PC-9 (cell line): Measurements from ENCODE around the gene TTC27. TPM values are rescaled to one million over a fixed set of nuclear protein-coding genes. Genes with fewer than 3 reads are reported as not detected.

Experiments
- BruUV-seq: library from RNA; stranded (reverse); fragments of 400-500 nt; replicated peaks from 2 replicates; lab custom pipeline; 2021; lab: Mats Ljungman, UMichigan
- CTCF ChIA-PET: fragments of 300-600 bp; sonication (Branson Sonifier 250); formaldehyde crosslinking; loops from one replicate; lab custom pipeline; 2022; ENCODE audit warnings: antibody characterized with exemption; lab: Charles Lee
- POLR2A ChIA-PET: fragments of 300-600 bp; sonication (Branson Sonifier 250); formaldehyde crosslinking; loops from one replicate; lab custom pipeline; 2022; ENCODE audit warnings: antibody characterized with exemption; ENCODE audit not compliant: unreplicated experiment; lab: Charles Lee
- DNase-seq, 2 experiments: peaks; one replicate each; pipeline versions ENCODE4 v3.0.0 to v3.0.0-alpha.2; 2015 to 2022; ENCODE audit warnings: mixed read lengths in 1 of 2
- H2AFZ ChIP-seq: fragments of 200-600 bp; sonication (generic); 2 replicates; pipeline ENCODE4 v1.8.1; 2017; ENCODE audit warnings: antibody characterized with exemption
- H3F3A ChIP-seq: fragments of 200-600 bp; sonication (generic); 2 replicates; pipeline ENCODE4 v1.8.1; 2017; ENCODE audit warnings: antibody characterized with exemption, mild to moderate bottlenecking, low read depth; ENCODE audit not compliant: insufficient read depth
- H3K27ac ChIP-seq: fragments of 200-600 bp; sonication (generic); 2 replicates; pipeline ENCODE4 v1.6.1; 2016; ENCODE audit warnings: mixed run types
- H3K27me3 ChIP-seq: fragments of 200-600 bp; sonication (generic); 2 replicates; pipeline ENCODE4 v1.6.1; 2016; ENCODE audit warnings: low read depth, mixed run types; ENCODE audit not compliant: insufficient read depth
- H3K36me3 ChIP-seq: fragments of 200-600 bp; sonication (generic); 2 replicates; pipeline ENCODE4 v1.6.1; 2016; ENCODE audit warnings: low read depth, mixed run types
- H3K4me1 ChIP-seq: fragments of 200-600 bp; sonication (generic); replicated peaks from 2 replicates; pipeline ENCODE4 v1.6.1; 2016; ENCODE audit warnings: mixed run types; ENCODE audit not compliant: insufficient read depth
- H3K4me2 ChIP-seq: fragments of 200-600 bp; sonication (generic); 2 replicates; pipeline ENCODE4 v1.6.1; 2017; ENCODE audit warnings: mixed run types
- H3K4me3 ChIP-seq: fragments of 200-600 bp; sonication (generic); 2 replicates; pipeline ENCODE4 v1.6.1; 2016; ENCODE audit warnings: mixed run types
- H3K79me2 ChIP-seq: fragments of 200-600 bp; sonication (generic); 2 replicates; pipeline ENCODE4 v1.6.1; 2017; ENCODE audit warnings: low read depth, mixed run types
- H3K9me2 ChIP-seq: fragments of 200-600 bp; sonication (generic); 2 replicates; pipeline ENCODE4 v1.8.1; 2017; ENCODE audit warnings: mild to moderate bottlenecking; ENCODE audit not compliant: insufficient read depth
- H3K9me3 ChIP-seq: fragments of 200-600 bp; sonication (generic); 2 replicates; pipeline ENCODE4 v1.8.1; 2016; ENCODE audit warnings: low read depth; ENCODE audit not compliant: insufficient read depth
- H4K20me1 ChIP-seq: fragments of 200-600 bp; sonication (generic); 2 replicates; pipeline ENCODE4 v1.8.1; 2017; ENCODE audit not compliant: insufficient read depth
- EZH2 ChIP-seq: fragments of 200-600 bp; sonication (generic); IDR thresholded peaks from 2 replicates; pipeline ENCODE4 v1.8.0; 2017; ENCODE audit warnings: antibody characterized with exemption, low read depth
- intact Hi-C: fragments of 100-400 bp; cut with micrococcal nuclease; formaldehyde crosslinking; loops from one replicate; pipeline ENCODE4 v1.10.0; 2022; ENCODE audit not compliant: unreplicated experiment
- total RNA-seq: library from RNA; stranded (reverse); gene quantifications from 2 replicates; pipeline ENCODE4 v1.2.3, GENCODE V29; 2021
- TF ChIP-seq, protein P1 (sequence below): fragments of 200-600 bp; sonication (generic); conservative IDR thresholded peaks from 2 replicates; pipeline ENCODE4 v1.6.1; 2017; ENCODE audit warnings: mixed run types, antibody characterized with exemption, mild to moderate bottlenecking, moderate library complexity

The TTC27 gene
- total RNA-seq, 1 experiment from 2014 or later: 12.8 TPM

GRCh38 chr2:32614084-32614483 lies 13.8 kb upstream of the TTC27 start:
- ChIA-PET CTCF (no interaction called here), POLR2A (no interaction called here)
- intact Hi-C loops: no loop called here
- no peak overlapping the region for H3K4me2 ChIP-seq
- no peaks in the 10 kb centered on the region for H3K27me3 ChIP-seq
- no peak for TF ChIP-seq EZH2
- H3K79me2 ChIP-seq: no peaks in the 10 kb centered on the region
- H3F3A ChIP-seq: no peaks in the 10 kb centered on the region
- no peak overlapping the region for H2AFZ ChIP-seq
- H3K4me1 ChIP-seq: no peaks in the 10 kb centered on the region
- no TSS peak for BruUV-seq
- no peak overlapping the region for H3K27ac ChIP-seq
- H3K4me3 ChIP-seq: no peak overlapping the region
- H4K20me1 ChIP-seq: no peaks in the 10 kb centered on the region
- H3K9me2 ChIP-seq: no peaks in the 10 kb centered on the region
- no peak for DNase-seq
- 0 out of 2 replicates have a peak, but pooled peaks cover 6% of the 10 kb centered on the region for H3K36me3 ChIP-seq
- H3K9me3 ChIP-seq: no peaks in the 10 kb centered on the region

- Histone ChIP-seq H2AFZ (no peak overlapping the region), H3K36me3 (0 out of 2 replicates have a peak, but pooled peaks cover 6% of the 10 kb centered on the region), H3K9me3 (no peaks in the 10 kb centered on the region), H3K4me1 (no peaks in the 10 kb centered on the region), H3F3A (no peaks in the 10 kb centered on the region; the same call in 1 of the 2 replicates), H4K20me1 (no peaks in the 10 kb centered on the region), H3K27me3 (no peaks in the 10 kb centered on the region), H3K4me2 (no peak overlapping the region), H3K4me3 (no peak overlapping the region), H3K9me2 (no peaks in the 10 kb centered on the region), H3K79me2 (no peaks in the 10 kb centered on the region), H3K27ac (no peak overlapping the region)
- ChIA-PET CTCF (no interaction called here), POLR2A (no interaction called here)
- TF ChIP-seq, protein P1, sequence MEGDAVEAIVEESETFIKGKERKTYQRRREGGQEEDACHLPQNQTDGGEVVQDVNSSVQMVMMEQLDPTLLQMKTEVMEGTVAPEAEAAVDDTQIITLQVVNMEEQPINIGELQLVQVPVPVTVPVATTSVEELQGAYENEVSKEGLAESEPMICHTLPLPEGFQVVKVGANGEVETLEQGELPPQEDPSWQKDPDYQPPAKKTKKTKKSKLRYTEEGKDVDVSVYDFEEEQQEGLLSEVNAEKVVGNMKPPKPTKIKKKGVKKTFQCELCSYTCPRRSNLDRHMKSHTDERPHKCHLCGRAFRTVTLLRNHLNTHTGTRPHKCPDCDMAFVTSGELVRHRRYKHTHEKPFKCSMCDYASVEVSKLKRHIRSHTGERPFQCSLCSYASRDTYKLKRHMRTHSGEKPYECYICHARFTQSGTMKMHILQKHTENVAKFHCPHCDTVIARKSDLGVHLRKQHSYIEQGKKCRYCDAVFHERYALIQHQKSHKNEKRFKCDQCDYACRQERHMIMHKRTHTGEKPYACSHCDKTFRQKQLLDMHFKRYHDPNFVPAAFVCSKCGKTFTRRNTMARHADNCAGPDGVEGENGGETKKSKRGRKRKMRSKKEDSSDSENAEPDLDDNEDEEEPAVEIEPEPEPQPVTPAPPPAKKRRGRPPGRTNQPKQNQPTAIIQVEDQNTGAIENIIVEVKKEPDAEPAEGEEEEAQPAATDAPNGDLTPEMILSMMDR: no peak
- no peak for TF ChIP-seq EZH2
- BruUV-seq: no TSS peak
- intact Hi-C loops: no loop called here
- DNase-seq: no peak
These were observed 10.2 kb upstream of the TTC27 start for GRCh38 chr2:32617599-32618189.

- peaks cover 12% of the 10 kb centered on the region; the same call in 1 of the 2 replicates for H3F3A ChIP-seq
- H3K4me3 ChIP-seq: no peak overlapping the region
- TF ChIP-seq, protein P1: no peak
- no peak for TF ChIP-seq EZH2
- CTCF ChIA-PET: no interaction called here
- no peaks in the 10 kb centered on the region for H3K9me2 ChIP-seq
- BruUV-seq: no TSS peak
- no peak overlapping the region for H2AFZ ChIP-seq
- no peaks in the 10 kb centered on the region for H4K20me1 ChIP-seq
- no peak for DNase-seq
- no peak overlapping the region for H3K4me2 ChIP-seq
- H3K9me3 ChIP-seq: no peaks in the 10 kb centered on the region
- no peaks in the 10 kb centered on the region for H3K27me3 ChIP-seq
- no peaks in the 10 kb centered on the region for H3K79me2 ChIP-seq
- no peaks in the 10 kb centered on the region for H3K36me3 ChIP-seq
- no peaks in the 10 kb centered on the region for H3K4me1 ChIP-seq
- H3K27ac ChIP-seq: no peak overlapping the region
- intact Hi-C loops: loop anchor here (10.0 kb wide), 1 partner anchor 852 kb away; the partner anchor contains the start of gene RASGRP3
- POLR2A ChIA-PET: no interaction called here
These were observed 5.1 kb upstream of the TTC27 start for GRCh38 chr2:32622570-32623310.
